Suppressor macrophage (primary cell): ENCODE results near the gene EXOC4.
A peak's percentile ranks its signal among the peaks of the same experiment; 100 is the strongest.
"Not testable (repeated sequence)": the region's sequence is repeated elsewhere in the genome, so short reads cannot be mapped to it uniquely, and the experiment has no call there.

ENCODE experiments used
- DNase-seq, 4 experiments: peaks; one replicate each; pipeline ENCODE4 v3.0.0-alpha.2; 2020 to 2022

EXOC4 gene

GRCh38 chr7:133315332-133316040, 62.6 kb downstream of the EXOC4 start:
- DNase-seq: no peak

GRCh38 chr7:133319842-133320241, 67.0 kb downstream of the EXOC4 start:
- no peak for DNase-seq

GRCh38 chr7:133320891-133321290, 68.0 kb downstream of the EXOC4 start:
- no peak for DNase-seq

- not testable (repeated sequence) for DNase-seq
Measured at GRCh38 chr7:133321366-133321765, 68.5 kb downstream of the EXOC4 start.

GRCh38 chr7:133326745-133327144, 73.9 kb downstream of the EXOC4 start:
- DNase-seq: not testable (repeated sequence)

- not testable (repeated sequence) for DNase-seq
Measured at GRCh38 chr7:133328021-133328420, 75.1 kb downstream of the EXOC4 start.

GRCh38 chr7:133330085-133330484, 77.2 kb downstream of the EXOC4 start:
- DNase-seq: no peak

GRCh38 chr7:133331861-133332260, 79.0 kb downstream of the EXOC4 start:
- no peak for DNase-seq

GRCh38 chr7:133339772-133340171, 86.9 kb downstream of the EXOC4 start:
- DNase-seq: peak in 2 of 4 experiments; percentile 11 to 21

- peak in 1 of 4 experiments; percentile 10 for DNase-seq
Measured at GRCh38 chr7:133344275-133344674, 91.4 kb downstream of the EXOC4 start.

- no peak for DNase-seq
Measured at GRCh38 chr7:133345690-133346421, 93.0 kb downstream of the EXOC4 start.

- DNase-seq: no peak
Measured at GRCh38 chr7:133348250-133348649, 95.4 kb downstream of the EXOC4 start.

- DNase-seq: no peak
Measured at GRCh38 chr7:133349101-133349500, 96.2 kb downstream of the EXOC4 start.

GRCh38 chr7:133352430-133352829, 99.6 kb downstream of the EXOC4 start:
- no peak for DNase-seq

GRCh38 chr7:133353775-133354174, 100.9 kb downstream of the EXOC4 start:
- DNase-seq: no peak

GRCh38 chr7:133354546-133355324, 101.9 kb downstream of the EXOC4 start:
- DNase-seq: peak in 3 of 4 experiments; percentile 9 to 16 (median 16)

- DNase-seq: peak in 2 of 4 experiments; percentile 7 to 16
Measured at GRCh38 chr7:133355325-133355708, 102.4 kb downstream of the EXOC4 start.

GRCh38 chr7:133355822-133356221, 102.9 kb downstream of the EXOC4 start:
- DNase-seq: no peak

- no peak for DNase-seq
Measured at GRCh38 chr7:133358708-133359107, 105.8 kb downstream of the EXOC4 start.

GRCh38 chr7:133359449-133359848, 106.6 kb downstream of the EXOC4 start:
- no peak for DNase-seq

- no peak for DNase-seq
Measured at GRCh38 chr7:133360201-133360600, 107.3 kb downstream of the EXOC4 start.

GRCh38 chr7:133361806-133362205, 108.9 kb downstream of the EXOC4 start:
- DNase-seq: no peak
